ENCODE results near the gene NAGLU.

NAGLU gene

DNA sequence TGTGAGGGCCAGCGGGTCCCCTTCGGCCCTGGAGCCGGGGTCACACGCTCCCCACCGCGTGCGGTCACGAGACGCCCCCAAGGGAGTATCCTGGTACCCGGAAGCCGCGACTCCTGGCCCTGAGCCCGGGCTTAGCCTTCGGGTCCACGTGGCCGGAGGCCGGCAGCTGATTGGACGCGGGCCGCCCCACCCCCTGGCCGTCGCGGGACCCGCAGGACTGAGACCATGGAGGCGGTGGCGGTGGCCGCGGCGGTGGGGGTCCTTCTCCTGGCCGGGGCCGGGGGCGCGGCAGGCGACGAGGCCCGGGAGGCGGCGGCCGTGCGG lies at the start of gene NAGLU:
NAGLU (plus strand) TSS at position 194 of the 324 bp plus-strand sequence; CDS start at position 226, 32 bp downstream.
- DNase-seq: peak; percentile 81

DNA sequence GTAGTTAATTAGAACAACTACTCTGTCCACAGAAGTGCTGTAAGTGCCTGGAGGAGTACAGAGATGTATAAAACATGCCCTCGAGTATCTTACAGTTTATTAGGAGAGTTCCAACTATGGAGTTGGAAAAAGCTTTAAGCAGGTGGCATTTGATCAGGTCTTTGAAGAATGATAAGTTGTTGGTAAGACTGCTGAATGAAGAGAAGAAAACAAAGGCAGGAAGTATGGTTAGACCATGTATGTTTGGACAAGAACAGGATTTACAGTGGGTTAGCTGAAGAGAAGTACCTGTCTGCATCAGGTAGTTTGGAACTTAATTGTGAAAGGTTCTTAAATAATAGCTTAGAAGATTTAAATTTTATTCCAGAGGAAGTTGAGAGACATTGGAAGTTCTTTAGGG lies 48.0 kb upstream of the NAGLU start:
- no peak for DNase-seq

GRCh38 chr17:42493319-42493718 lies 42.7 kb upstream of the NAGLU start:
- DNase-seq: no peak

GRCh38 chr17:42494673-42495072 lies 41.4 kb upstream of the NAGLU start:
- DNase-seq: no peak

DNA sequence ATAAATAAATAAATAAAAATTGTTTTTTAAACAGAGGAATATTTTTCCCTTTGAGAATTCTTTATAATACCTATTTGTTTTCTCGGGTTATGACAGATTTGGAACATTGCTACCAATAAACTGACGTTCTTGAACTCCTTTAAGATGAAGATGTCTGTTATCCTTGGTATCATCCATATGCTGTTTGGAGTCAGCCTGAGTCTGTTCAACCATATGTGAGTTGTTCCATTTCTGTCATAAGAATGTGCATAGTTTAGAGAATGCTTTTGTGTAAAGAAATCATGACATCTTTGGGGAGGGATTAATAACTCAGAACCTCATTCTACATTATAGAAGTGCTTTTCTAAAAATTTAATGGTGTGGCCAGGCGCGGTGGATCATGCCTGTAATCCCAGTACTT lies 37.2 kb upstream of the NAGLU start:
- no peak for DNase-seq

GRCh38 chr17:42502091-42502490 lies 34.0 kb upstream of the NAGLU start:
- no peak for DNase-seq

GRCh38 chr17:42502926-42503325 lies 33.1 kb upstream of the NAGLU start:
- DNase-seq: no peak

- no peak for DNase-seq
Observed at GRCh38 chr17:42507671-42508070, 28.4 kb upstream of the NAGLU start.

DNA sequence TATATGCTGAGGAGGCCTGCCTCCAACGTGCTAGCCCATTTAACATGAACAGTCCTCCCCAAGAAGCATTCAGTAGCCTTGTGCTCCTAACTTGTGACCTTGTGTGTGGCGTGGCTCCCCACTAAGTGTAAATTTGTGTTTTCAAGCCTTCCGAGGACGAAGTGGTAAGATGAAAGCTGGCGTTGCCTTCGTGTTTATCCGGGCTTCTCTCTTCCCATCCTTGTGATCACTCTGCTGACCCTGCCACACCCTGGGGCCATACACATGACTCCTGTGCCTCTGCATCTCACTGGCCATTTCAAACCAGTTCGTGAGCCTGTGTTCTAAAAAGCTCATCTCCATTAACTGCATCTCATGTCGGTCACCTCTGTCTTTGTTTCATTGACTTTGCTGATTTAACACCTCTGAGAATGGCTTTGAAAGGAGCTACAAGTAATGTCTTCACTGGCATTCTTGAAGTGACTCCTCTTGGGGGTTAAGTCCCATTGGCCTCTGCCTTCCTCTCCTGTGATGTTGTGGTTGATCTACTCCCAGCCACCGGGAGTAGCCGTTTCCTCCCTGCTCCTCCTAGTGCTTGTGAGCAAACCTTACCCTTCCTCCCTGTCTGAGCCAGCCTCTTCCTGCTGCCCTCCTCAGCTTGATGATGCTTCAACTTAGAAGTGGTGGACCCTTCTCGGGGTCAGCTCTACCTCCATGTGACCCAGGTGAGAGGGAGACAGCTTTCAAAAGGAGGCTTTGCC lies 27.4 kb upstream of the NAGLU start:
- no peak for DNase-seq

DNA sequence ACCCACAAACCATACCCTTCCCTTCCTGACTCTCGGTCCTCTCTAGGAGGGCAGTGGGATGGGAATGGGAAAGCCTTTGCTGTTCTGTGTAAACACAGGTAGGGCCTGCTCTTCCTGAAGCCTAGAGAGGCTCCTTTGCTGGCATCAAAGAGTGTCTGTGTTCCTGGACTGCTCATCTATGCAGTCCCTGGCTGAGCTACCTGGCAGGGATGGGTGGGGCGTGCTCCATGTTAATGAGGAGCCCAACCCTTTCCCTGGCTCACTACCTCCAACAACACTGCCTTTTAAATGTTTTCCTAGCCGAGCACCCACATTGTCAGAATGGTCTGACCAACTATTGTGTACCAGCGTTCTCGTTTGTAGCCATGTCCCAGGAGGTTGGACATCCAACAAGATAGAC lies 26.6 kb upstream of the NAGLU start:
- DNase-seq: no peak

- no peak for DNase-seq
Observed at GRCh38 chr17:42509841-42510240, 26.2 kb upstream of the NAGLU start.

GRCh38 chr17:42512246-42512645 lies 23.8 kb upstream of the NAGLU start:
- DNase-seq: no peak

GRCh38 chr17:42512733-42513251 lies 23.2 kb upstream of the NAGLU start:
- DNase-seq: no peak

GRCh38 chr17:42513686-42514085 lies 22.4 kb upstream of the NAGLU start:
- no peak for DNase-seq

DNA sequence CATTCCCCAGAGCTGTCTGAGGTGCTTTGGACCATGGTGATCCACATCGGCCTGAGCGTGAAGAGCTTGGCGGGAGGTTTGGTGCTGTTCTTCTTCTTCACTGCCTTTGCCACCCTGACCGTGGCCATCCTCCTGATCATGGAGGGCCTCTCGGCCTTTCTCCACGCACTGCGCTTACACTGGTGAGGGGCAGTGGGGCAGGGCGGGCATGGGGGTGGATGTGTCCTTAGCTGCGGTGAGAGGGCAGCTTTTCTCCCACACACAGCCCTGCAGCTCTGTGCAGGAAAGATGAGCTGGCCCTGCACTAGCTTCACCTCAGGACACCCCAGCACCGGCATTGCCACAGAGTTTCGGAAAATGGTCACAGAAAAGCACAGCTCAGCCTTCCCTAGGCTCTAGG lies 21.8 kb upstream of the NAGLU start:
- no peak for DNase-seq

DNA sequence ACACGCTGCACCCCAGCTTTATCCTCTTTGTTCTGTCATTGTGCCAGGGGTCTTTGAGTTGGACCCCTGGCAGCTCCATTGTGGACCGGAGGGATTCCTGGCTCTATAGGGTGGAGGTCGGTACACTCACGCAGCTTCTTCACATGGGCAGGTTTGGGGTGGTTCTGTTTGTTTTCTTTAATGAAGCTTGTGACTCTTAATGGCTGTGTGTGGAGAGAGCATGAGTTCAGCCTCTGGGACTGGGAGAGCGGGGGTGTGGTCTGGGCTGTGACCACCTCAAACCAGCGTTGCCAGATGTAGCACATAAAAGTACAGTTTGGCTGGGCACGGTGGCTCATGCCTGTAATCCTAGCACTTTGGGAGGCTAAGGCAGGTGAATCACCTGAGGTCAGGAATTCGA lies 21.2 kb upstream of the NAGLU start:
- no peak for DNase-seq

- peak; percentile 30 for DNase-seq
Observed at GRCh38 chr17:42517516-42517915, 18.5 kb upstream of the NAGLU start.

DNA sequence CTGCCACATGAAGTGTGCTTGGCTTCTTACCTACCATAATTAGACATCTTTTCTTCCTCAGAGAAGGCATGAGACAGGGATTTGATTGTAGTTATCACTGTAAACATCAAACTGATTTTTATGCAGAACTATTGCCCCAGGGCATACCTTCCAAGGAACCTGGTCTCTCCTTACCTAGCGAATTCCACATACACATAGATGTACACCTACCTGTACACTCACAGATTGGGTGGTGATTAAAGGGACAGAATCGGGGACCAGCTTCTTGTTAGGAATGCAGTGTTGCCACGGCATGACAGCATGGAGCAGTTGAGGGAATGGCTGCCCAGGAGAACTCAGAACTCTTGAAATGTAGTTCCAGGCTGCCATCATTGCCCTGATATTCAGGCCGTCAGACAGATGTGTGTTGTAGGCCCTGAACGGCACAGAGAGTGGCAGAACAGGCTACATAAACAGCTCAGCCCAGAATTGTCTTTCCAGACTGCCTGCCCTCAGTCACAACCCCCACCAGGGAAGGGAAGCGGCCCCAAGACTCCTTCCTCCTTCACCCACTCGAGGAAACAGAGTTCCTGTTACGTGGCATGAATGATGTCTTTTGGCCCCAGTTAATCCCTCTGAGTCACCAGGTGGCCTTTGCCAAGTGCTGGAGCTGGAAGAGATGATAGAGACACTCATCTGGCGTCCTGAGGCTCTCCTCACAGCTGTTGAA lies 17.8 kb upstream of the NAGLU start:
- DNase-seq: no peak

- no peak for DNase-seq
Observed at GRCh38 chr17:42518755-42519545, 17.1 kb upstream of the NAGLU start.

DNA sequence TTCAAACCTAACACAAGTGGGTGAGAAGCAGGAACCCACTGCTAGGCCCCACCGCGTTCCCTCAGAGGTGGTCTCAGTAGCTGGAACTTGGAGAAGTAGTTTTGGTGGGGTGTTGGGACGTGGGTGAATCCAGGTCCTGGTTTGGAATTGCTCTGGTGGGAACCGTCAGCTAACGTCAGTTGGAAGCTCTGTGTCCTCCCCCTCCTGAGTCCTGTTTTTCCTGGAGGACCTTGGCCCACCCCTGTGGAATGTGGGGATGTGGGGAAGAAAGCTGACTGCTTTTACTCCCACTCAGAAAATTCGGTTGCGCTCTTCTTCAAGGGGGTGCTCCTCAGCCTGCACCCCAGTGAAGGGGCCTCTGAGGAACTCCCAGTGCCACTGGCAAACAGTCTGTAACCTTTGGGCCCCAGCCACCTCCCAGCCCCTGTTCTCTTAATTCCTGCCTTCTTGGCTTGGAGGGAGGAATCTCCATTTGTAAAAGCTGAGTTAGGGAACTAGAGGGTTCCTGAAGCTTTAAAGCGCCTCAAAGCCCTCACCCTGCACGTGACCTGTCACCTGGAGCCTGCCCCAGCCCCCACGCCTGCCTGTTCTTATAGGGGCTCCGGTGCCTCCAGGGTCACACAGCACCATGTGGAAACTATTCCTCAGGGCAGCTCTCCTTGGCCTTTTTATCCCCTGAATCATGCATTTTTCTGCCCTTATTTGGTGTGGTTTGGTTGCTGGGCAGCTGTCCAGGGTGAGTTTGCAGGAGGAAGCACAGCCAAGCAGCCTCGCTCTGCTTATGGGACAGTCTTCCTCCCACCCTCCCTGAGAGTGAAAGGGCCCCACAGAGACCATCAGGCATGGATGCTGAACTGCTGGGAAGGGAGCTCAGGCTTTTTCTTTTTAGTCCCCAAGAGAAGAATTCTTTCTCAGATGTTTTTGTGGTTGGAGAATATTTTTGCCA lies 16.2 kb upstream of the NAGLU start:
- DNase-seq: no peak

- no peak for DNase-seq
Observed at GRCh38 chr17:42520540-42520951, 15.5 kb upstream of the NAGLU start.

GRCh38 chr17:42521036-42521435 lies 15.0 kb upstream of the NAGLU start:
- no peak for DNase-seq

Measured in NCI-H510A (cell line).